ENCODE data around the gene ACBD4.
A peak's percentile ranks its signal among the peaks of the same experiment; 100 is the strongest.

The ACBD4 gene

DNA sequence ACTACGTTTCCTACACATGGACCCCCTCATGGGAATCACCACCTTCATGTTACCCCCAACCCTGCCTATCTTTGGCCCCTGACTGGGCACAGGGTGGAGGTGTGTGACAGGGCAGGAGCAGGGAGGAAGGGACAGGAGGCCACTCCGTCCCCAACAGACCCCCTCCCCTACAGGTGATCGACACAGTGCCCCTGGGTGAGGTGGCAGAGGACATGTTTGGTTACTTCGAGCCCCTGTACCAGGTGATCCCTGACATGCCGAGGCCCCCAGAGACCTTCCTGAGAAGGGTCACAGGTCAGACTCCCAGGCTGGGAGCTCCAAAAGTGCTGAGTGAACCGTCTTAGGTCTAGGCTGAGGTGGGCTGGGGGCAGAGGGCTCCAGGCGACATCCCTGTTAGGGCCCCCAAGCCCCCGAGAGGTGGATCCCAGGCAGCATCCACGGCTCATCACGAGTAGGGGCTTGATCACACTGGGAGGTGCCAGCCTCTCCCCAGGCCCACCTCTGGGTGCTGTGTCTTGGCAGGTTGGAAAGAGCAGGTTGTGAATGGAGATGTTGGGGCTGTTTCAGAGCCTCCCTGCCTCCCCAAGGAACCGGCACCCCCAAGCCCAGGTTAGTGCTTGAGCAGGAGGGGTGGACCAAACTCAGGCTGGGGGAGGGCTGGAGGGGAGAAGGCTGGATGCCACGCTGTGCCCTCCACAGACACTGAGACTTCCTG, 1.5 kb downstream of the ACBD4 start:
- no peak for DNase-seq (ENCODE audit: low read depth)

DNA sequence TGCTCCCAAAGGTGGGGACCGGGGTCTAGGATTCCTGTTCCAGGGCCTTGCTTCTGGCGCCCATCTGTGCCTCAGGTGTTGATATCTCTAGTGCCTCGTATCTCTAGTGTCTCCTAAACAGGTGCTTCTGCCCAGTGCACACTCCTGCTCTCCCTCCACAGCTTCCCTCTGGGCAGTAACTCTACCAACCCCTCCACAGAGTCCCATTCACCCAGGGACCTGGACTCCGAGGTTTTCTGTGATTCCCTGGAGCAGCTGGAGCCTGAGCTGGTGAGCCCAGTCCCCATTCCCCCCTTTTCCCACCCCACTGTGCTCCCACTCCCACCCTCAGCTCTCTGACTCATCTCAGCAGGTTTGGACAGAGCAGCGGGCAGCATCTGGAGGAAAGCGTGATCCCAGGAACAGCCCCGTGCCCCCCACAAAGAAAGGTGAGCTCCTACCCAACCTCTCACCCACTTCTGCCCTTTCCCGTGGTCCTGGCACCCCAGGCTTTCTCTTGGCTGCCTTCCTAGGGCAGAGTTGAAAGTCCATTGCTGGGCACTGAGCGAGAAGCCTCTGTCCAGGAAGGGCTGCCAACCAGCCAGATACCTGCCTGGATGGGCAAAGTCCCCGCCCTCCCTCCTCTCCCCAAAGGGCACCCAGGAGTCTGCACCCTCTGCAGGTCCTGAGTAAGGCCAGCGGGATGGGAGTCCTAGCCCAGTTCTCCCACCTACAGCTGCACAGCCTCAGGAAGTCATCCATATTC, 2.2 kb downstream of the ACBD4 start:
- DNase-seq (ENCODE audit: low read depth) = no peak

DNA sequence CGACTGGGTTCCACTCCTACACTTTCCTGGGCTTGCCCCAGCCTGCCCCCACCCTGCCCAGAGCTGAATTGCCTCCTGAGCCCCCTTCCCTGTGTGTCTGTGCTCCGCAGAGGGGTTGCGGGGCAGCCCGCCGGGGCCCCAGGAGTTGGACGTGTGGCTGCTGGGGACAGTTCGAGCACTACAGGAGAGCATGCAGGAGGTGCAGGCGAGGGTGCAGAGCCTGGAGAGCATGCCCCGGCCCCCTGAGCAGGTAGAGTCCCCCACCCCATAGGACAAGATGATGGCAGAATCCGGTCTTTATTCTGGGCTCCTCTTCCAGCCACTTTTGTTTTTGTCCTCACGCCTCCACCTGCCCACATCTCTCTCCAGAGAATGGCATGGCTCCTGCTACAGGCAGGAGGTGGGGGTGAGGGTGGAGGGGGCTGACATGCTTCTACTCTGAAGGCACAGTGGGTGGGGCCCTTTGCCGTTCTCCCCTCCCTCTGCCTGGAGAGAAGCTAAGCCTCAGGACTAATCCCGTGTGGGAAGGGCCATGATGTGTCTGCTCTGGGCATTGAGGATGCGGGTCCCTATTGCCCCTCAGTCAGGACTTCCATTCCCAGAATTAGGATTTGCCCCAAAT, 3.5 kb downstream of the ACBD4 start:
- no peak for DNase-seq (ENCODE audit: low read depth)

DNA sequence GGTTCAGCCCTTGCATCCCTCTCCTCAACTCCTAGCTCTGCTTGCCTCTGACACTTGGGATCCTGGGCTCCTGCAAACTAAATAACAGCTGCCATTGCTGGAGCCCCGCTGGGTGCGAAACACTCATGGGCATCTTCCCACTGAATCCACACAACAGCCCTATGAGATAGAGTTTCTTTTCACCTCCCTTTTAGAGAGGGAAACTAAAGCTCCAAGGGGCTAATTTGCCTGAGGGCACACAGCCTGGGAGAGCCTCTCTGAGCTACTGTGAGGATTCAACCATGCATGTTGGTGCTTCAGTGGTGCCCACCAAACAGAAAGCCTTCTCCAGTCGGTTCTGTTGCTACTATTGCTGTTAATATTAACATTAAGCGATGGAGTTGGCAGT, 4.0 kb downstream of the ACBD4 start:
- DNase-seq (ENCODE audit: low read depth) = no peak

DNA sequence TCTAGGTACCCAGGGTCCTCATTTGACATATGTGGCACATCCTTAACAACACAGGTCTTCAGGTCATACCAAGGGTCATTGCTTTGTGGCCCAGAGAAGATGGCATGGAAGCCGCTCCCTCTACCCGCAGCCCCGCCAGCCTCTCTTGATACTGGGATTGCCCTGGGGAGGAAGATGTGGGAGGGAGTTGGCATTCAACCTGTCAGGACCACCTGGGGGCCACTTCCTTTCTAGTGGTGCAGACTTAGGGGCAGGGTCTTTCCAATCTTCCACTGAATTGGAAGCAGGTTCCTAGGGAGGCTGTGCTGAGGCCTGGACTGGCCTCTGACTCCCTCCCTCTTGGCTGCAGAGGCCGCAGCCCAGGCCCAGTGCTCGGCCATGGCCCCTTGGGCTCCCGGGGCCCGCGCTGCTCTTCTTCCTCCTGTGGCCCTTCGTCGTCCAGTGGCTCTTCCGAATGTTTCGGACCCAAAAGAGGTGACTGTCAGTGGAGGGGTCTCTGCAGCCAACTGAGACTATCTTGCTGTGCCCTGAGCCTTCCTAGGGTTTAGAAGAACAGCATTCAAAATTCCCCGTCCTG, 7.7 kb downstream of the ACBD4 start:
- no peak for DNase-seq (ENCODE audit: low read depth)

DNA sequence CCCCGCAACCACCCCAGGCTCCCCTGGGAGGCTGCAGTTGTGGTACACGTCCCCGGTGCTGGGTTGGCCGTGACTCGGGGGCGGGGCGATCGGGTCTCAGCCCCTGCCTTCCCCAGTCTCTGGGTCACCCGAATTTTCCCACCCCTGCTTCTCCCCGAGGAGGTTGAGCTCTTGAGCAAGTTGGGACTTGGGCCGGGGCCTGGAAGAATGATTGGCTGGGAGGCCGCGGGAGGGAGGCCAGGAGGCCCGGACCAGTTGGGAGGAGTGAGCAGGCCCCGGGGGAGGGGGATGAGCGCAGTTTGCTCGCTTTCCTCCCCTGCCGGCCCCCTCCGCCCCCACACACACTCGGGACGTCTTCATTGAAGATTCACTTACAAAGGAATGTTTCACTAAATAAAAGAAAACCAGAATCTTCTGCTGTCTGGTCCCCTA, 8.3 kb downstream of the ACBD4 start:
- DNase-seq (ENCODE audit: low read depth) = peak; percentile 90

DNA sequence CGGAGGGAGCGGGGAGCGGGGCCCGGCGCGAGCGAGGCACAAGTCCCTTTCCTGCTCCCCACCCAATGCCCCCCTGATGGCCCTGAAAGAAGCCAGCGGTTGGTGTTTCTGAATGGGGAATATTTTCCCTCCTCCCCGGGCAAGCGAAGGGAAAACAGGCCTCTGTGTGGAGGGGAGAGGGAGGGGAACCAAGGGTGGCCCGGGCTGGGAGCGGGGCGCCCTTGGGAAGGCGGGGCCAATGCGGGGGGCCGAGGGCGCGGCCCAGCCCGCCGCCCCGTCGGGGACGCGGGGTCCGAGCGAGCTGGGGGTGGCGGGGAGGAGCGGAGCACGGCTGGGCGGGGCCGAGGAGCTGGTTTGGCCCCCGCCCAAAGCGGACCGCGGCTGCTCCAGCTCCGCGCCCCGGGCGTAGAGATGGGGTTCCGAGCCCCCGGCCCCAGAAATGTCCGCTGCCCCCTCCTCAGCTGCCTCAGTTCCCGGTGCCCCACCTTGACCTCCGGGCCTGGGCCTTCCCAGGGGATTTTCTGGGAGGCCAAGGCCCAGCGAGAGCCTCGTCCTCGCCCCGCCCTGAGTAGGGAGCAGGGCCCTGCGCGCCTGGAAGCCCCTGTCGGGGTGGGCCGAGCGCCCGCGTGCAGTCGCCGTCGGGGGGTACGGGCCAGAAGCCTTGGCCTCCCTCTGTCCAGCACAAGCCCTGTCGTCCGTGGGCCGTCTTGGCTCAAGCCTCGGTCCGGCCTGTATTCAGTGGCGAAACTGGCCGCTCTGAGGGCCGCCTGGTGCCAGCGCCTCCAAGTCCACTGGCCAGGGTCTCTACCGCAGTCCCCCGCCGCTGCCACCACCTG, 8.9 kb downstream of the ACBD4 start:
- DNase-seq (ENCODE audit: low read depth) = no peak

DNA sequence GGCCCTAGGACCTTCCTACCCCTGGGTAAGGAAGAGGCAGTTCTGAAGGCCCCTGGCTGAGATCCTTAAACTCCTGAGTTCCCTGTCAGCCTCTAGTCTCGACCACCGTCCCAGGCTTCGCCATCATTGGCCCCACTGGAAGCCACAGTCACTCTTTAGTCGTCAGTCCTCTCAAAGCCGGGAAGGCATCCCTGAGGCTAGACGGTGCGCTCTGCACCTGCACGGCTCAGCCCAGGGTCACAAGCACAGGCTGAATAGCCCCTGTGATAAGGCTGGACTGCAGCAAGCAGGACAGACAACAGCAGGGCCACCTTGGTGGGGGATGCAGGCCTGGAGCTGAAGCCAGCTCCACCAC, 9.5 kb downstream of the ACBD4 start:
- no peak for DNase-seq (ENCODE audit: low read depth)

DNA sequence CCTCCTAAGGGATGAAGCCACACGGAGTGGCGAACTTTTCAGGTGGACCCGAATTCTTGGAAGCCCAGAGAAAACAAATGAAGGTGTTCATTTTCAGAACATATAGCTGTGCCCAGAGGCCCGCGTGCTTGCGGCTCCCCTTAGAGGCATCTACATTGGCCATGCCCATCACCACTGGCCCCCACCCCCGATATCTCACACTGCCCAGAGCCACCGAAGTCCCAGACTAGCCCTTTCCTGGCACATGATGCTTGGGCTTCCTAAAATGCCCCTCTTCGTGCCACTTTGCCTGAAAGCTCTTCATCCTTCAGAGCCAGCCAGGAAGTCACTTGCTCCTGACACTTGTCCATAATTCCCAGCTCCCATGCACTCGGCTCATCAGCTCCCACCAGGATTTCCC, 10.7 kb downstream of the ACBD4 start:
- DNase-seq (ENCODE audit: low read depth) = no peak

DNA sequence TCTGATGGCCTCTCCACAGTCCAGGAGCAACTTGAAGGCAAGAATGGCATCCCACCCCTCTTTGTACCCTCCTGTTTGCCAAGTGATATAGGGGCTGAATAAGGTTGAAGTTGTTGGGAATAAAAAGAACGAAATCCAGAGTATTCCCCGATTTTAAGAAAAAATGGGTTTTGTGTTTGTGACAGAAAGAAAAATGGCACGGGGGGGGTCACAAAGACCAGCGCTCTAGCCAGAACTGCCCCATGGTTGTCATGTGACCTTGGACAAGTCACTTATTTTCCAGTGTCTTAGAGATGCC, 11.1 kb downstream of the ACBD4 start:
- no peak for DNase-seq (ENCODE audit: low read depth)

DNA sequence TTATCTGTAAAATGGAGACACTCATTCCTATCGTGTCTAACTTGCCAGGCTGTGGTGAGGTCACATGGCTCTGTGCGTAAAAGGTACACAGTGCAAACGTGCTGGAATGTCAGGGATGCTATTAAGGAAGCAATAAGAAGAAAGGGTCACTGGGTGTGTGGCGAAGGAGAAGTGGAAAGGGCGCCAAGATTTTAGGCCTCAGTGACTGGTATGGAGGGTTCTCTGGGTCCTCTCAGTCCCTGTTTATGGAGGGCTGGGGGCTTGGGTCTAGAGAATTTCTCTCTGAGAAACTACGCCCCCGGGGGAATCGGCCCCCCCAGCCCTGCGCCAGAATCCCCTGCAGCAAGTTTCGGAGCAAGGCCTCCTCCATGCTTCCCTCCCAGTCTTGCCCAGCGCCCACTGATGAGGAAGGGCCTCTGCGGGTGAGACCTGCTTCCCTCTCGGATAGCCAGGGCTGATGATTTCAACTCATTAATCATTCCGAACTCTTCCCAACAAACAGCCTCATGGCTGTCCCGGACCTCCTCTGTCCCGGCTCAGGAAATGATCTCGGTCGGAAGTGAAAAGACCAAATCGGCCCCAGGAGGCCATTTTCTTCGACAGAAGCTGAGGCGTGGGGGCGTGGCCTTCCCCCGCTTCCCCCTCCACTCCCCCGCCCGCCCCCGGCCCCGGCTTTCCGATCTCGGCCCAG, 11.5 kb downstream of the ACBD4 start:
- peak; percentile 92 for DNase-seq (ENCODE audit: low read depth)

DNA sequence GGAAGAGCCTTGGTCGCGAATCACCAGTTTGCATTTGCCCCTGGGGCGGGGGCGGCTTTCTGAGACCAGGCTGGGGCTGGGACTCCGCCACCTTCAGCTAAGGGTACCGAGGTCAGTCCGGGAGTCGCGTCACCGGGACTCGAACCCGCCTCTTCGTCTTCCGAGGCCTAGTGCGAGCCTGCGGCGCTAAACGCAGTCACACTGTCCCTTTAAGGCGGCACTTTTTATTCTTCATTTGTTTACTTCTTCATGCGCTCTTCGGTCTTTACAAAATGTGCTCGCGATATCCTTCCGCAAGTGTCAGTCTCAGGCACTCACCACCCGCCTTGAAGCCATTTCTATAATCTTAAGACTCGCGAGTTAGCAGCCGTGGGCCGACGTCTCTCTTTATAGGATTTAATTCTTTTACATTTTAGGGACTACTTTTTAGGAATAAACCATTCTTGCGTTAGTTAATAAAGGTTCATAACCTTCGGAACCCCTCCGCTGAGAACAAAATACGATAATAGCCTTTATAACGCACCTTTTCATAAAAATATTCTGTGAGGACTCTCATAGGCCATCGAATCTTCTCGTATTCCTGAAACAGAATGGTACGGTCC, 12.2 kb downstream of the ACBD4 start:
- DNase-seq (ENCODE audit: low read depth) = peak; percentile 94

DNA sequence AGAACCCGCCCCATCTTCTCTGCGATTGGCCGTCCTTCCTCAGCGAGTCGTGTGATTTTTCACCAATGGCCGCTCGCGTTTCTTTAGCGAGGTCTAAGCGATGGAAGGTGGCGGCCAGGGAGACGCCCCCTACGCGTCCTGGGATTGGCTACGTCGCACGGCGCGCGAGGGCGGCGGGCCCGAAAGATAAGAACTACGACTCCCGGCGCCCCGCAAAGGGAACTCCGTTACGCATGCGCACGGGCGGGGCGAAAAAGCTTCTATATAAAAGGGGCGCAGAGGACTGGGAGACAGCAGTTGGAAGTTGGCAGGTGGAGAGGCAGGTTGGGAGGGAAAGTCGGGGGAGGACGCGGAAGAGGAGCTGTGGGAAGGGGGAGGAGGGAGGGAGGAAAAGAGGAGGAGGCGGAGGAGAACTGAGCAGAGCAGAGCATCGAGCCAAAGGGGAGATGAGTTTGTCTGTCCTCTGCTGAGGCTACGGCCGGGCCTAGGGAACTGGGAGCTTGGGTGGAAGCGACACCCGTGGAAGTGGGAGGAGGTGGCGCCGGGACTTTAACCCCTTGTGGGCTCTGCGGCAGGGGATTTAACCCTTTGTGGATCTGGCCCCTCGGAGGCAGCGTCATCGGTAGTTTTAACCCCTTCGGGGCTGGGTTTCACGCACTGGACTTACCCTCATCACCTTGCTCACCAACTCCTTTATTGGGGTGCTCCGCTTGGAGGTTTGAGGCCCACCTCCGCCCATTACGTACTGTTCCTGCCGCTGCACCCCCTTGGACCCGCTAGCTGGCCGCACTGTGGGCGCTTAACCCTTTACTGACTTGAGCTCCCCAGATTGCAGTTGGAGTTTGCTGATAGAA, 12.9 kb downstream of the ACBD4 start, which contains the start of gene HEXIM1:
HEXIM1 (plus strand) TSS at position 293 of the 854 bp plus-strand sequence. CDS start 716 bp downstream, outside the sequence.
- DNase-seq (ENCODE audit: low read depth) = peak; percentile 100

DNA sequence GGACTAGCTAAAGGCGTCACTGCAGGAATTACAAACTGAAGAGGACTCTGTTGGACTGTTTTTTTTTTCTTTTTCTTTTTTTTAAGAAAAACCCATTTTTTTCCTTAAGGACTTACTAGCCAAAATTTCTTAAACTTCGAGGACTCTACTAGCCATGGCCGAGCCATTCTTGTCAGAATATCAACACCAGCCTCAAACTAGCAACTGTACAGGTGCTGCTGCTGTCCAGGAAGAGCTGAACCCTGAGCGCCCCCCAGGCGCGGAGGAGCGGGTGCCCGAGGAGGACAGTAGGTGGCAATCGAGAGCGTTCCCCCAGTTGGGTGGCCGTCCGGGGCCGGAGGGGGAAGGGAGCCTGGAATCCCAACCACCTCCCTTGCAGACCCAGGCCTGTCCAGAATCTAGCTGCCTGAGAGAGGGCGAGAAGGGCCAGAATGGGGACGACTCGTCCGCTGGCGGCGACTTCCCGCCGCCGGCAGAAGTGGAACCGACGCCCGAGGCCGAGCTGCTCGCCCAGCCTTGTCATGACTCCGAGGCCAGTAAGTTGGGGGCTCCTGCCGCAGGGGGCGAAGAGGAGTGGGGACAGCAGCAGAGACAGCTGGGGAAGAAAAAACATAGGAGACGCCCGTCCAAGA, 13.7 kb downstream of the ACBD4 start:
- peak; percentile 77 for DNase-seq (ENCODE audit: low read depth)

DNA sequence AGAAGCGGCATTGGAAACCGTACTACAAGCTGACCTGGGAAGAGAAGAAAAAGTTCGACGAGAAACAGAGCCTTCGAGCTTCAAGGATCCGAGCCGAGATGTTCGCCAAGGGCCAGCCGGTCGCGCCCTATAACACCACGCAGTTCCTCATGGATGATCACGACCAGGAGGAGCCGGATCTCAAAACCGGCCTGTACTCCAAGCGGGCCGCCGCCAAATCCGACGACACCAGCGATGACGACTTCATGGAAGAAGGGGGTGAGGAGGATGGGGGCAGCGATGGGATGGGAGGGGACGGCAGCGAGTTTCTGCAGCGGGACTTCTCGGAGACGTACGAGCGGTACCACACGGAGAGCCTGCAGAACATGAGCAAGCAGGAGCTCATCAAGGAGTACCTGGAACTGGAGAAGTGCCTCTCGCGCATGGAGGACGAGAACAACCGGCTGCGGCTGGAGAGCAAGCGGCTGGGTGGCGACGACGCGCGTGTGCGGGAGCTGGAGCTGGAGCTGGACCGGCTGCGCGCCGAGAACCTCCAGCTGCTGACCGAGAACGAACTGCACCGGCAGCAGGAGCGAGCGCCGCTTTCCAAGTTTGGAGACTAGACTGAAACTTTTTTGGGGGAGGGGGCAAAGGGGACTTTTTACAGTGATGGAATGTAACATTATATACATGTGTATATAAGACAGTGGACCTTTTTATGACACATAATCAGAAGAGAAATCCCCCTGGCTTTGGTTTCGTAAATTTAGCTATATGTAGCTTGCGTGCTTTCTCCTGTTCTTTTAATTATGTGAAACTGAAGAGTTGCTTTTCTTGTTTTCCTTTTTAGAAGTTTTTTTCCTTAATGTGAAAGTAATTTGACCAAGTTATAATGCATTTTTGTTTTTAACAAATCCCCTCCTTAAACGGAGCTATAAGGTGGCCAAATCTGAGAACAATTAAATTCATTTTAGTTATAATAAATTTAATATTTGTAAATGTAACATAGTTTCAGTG, 14.5 kb downstream of the ACBD4 start:
- peak; percentile 75 for DNase-seq (ENCODE audit: low read depth)

DNA sequence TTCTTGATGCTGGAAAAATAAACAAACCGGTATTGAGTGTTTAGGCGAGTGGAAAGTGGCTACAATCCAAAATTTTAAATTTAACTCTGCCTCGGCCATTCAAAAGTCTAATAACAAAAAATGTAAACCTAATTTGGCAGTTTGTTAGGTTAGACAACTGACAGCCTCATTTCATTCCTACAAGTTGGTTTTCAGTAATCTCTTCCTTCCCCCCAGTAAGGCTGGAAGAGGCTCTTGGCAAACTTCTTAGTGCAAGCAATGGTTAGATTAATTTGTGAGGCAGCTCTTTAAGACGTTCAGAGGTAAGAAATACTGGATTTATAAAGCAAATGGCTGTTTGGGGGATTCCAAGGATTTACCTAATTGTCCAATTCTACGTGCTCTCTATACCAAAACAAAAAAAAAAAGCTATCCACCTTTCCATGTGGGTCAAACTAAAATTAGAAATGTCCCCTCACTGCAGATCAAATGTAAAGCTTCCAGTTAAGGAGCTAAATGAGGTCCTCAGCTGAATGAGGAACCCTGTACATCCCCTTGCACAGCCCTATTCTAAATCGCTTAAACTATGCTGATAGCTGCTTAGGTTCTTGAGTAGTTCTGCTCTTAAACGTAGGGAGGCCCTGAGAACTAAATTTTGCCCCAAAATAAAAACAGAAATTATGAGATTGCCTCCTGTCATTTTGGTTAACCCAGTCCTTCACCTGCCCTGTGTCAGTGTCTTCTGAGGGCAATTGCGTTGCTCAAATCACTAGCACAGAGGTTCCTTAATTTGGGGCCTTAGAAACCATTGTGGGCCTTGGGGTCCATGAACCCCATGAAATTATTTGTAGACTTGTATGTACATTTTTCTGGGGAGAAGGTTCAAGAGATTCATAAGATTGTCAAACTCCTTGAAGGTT, 15.7 kb downstream of the ACBD4 start:
- no peak for DNase-seq (ENCODE audit: low read depth)

DNA sequence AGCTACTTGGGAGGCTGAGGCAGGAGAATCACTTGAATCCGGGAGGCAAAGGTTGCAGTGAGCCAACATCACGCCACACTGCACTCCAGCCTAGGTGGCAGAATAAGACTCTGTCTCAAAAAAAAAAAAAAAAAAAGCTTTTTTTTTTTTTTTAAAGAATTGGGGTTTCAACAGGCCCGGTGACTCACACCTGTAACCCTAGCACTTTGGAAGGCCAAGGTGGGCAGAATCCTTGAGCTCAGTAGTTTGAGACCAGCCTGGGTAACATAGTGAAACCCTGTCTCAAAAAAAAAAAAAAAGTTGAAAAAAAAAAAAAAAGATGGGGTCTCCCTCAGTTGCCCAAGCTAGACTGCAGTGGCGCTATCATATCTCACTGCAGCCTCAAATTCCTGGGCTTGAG, 19.5 kb downstream of the ACBD4 start:
- DNase-seq (ENCODE audit: low read depth) = no peak
